GM15510 (cell line): ENCODE results near the gene PNMA8C.

Experiments
- POLR2A ChIP-seq: IDR thresholded peaks from 3 replicates; pipeline ENCODE4 v1.6.1; 2011; ENCODE audit warnings: borderline replicate concordance; ENCODE audit not compliant: insufficient read length; ENCODE audit errors: extremely low read depth

PNMA8C gene

GRCh38 chr19:46388311-46389095 is 40.2 kb downstream of the PNMA8C start:
- no peak for TF ChIP-seq POLR2A

- TF ChIP-seq POLR2A = no peak
Measured at GRCh38 chr19:46387713-46388130, 41.0 kb downstream of the PNMA8C start.

- no peak for TF ChIP-seq POLR2A
Measured at GRCh38 chr19:46386996-46387712, 41.6 kb downstream of the PNMA8C start.

GRCh38 chr19:46386151-46386550 is 42.6 kb downstream of the PNMA8C start:
- TF ChIP-seq POLR2A = no peak

- TF ChIP-seq POLR2A = no peak
Measured at GRCh38 chr19:46385636-46386035, 43.1 kb downstream of the PNMA8C start.

GRCh38 chr19:46384396-46384795 is 44.3 kb downstream of the PNMA8C start:
- TF ChIP-seq POLR2A = no peak

- no peak for TF ChIP-seq POLR2A
Measured at GRCh38 chr19:46383846-46384245, 44.9 kb downstream of the PNMA8C start.

- no peak for TF ChIP-seq POLR2A
Measured at GRCh38 chr19:46383171-46383815, 45.4 kb downstream of the PNMA8C start.

- no peak for TF ChIP-seq POLR2A
Measured at GRCh38 chr19:46381756-46382345, 46.9 kb downstream of the PNMA8C start.

GRCh38 chr19:46381346-46381745 is 47.4 kb downstream of the PNMA8C start:
- TF ChIP-seq POLR2A = no peak

GRCh38 chr19:46380690-46381089 is 48.0 kb downstream of the PNMA8C start:
- no peak for TF ChIP-seq POLR2A

- TF ChIP-seq POLR2A = no peak
Measured at GRCh38 chr19:46378268-46378667, 50.5 kb downstream of the PNMA8C start.

GRCh38 chr19:46376241-46377153 is 52.2 kb downstream of the PNMA8C start:
- TF ChIP-seq POLR2A = no peak
